NCI-H2107 (cell line): ENCODE measurements around the gene ZNF337.
"Not testable (repeated sequence)": the region's sequence is repeated elsewhere in the genome, so short reads cannot be mapped to it uniquely, and the experiment has no call there.

ENCODE experiments used
- DNase-seq: peaks from one replicate; lab custom pipeline; 2025; lab: John Stamatoyannopoulos, UW

Gene ZNF337

GRCh38 chr20:25696371-25697131 lies at the start of gene ZNF337:
Gene ZNF337, minus strand, starts transcription at chr20:25696853. Its CDS starts 10,436 bp downstream, at chr20:25686417.
- DNase-seq = peak; percentile 84

GRCh38 chr20:25745738-25746137 lies 49.1 kb upstream of the ZNF337 start:
- no peak for DNase-seq

GRCh38 chr20:25745100-25745499 lies 48.4 kb upstream of the ZNF337 start:
- DNase-seq = no peak

- no peak for DNase-seq
Measured at GRCh38 chr20:25744261-25744660, 47.6 kb upstream of the ZNF337 start.

- DNase-seq = no peak
Measured at GRCh38 chr20:25741088-25741487, 44.4 kb upstream of the ZNF337 start.

GRCh38 chr20:25739615-25740320 lies 43.1 kb upstream of the ZNF337 start:
- DNase-seq = no peak

GRCh38 chr20:25738198-25738597 lies 41.5 kb upstream of the ZNF337 start:
- no peak for DNase-seq

GRCh38 chr20:25733903-25734302 lies 37.2 kb upstream of the ZNF337 start:
- no peak for DNase-seq

GRCh38 chr20:25730862-25731261 lies 34.2 kb upstream of the ZNF337 start:
- DNase-seq = no peak

GRCh38 chr20:25726357-25726756 lies 29.7 kb upstream of the ZNF337 start:
- DNase-seq = no peak

GRCh38 chr20:25725639-25726038 lies 29.0 kb upstream of the ZNF337 start:
- no peak for DNase-seq

- DNase-seq = no peak
Measured at GRCh38 chr20:25723975-25724374, 27.3 kb upstream of the ZNF337 start.

- no peak for DNase-seq
Measured at GRCh38 chr20:25720285-25720684, 23.6 kb upstream of the ZNF337 start.

GRCh38 chr20:25718896-25719809 lies 22.5 kb upstream of the ZNF337 start:
- not testable (repeated sequence) for DNase-seq

- DNase-seq = no peak
Measured at GRCh38 chr20:25707695-25708094, 11.0 kb upstream of the ZNF337 start.

GRCh38 chr20:25706793-25707192 lies 10.1 kb upstream of the ZNF337 start:
- no peak for DNase-seq

GRCh38 chr20:25705830-25706351 lies 9.2 kb upstream of the ZNF337 start:
- DNase-seq = no peak

GRCh38 chr20:25704303-25704702 lies 7.7 kb upstream of the ZNF337 start:
- DNase-seq = not testable (repeated sequence)

- DNase-seq = not testable (repeated sequence)
Measured at GRCh38 chr20:25700835-25701234, 4.2 kb upstream of the ZNF337 start.

GRCh38 chr20:25699914-25700313 lies 3.3 kb upstream of the ZNF337 start:
- no peak for DNase-seq

GRCh38 chr20:25697132-25697446 lies 436 bp upstream of the ZNF337 start:
- no peak for DNase-seq
